ENCODE results near the gene ABCC3.

GRCh38 chr17:50684612-50685333 lies 50.1 kb downstream of the ABCC3 start:
- TF ChIP-seq FOXM1 (IDR thresholded peaks at IDR 0.05; ENCODE audit: borderline replicate concordance) (no peak), ELF4 (IDR thresholded peaks at IDR 0.05) (no peak), SP1 (IDR thresholded peaks at IDR 0.05) (no peak), SUZ12 (IDR thresholded peaks at IDR 0.05) (no peak), BHLHE40 (IDR thresholded peaks at IDR 0.05; ENCODE audit: borderline replicate concordance) (no peak), FOXK2 (IDR thresholded peaks at IDR 0.05) (no peak), LEF1 (IDR thresholded peaks at IDR 0.05; ENCODE audit: borderline replicate concordance) (no peak), TARDBP (IDR thresholded peaks at IDR 0.05) (no peak), ARNT (IDR thresholded peaks at IDR 0.05) (no peak), FOXA1 (IDR thresholded peaks at IDR 0.05) (no peak), NFRKB (IDR thresholded peaks at IDR 0.05) (no peak), CTBP1 (IDR thresholded peaks at IDR 0.05; ENCODE audit: borderline replicate concordance) (no peak)
- TF ChIP-seq, protein P1, sequence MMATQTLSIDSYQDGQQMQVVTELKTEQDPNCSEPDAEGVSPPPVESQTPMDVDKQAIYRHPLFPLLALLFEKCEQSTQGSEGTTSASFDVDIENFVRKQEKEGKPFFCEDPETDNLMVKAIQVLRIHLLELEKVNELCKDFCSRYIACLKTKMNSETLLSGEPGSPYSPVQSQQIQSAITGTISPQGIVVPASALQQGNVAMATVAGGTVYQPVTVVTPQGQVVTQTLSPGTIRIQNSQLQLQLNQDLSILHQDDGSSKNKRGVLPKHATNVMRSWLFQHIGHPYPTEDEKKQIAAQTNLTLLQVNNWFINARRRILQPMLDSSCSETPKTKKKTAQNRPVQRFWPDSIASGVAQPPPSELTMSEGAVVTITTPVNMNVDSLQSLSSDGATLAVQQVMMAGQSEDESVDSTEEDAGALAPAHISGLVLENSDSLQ (IDR thresholded peaks at IDR 0.05) = no peak

Measured in HEK293T (cell line).